GM19193 (cell line): ENCODE measurements around the gene STX19.

ENCODE experiments used
- POLR2A ChIP-seq: IDR thresholded peaks from 4 replicates; pipeline ENCODE4 v1.6.1; 2011; ENCODE audit not compliant: insufficient read depth, insufficient read length; ENCODE audit errors: extremely low read depth

The STX19 gene

GRCh38 chr3:94028093-94028837 is at the start of gene STX19:
TSS of gene STX19 (minus strand) at chr3:94028597. CDS start at chr3:94015269, 13,328 bp downstream.
- no peak for TF ChIP-seq POLR2A

GRCh38 chr3:94076055-94076454 is 47.7 kb upstream of the STX19 start:
- TF ChIP-seq POLR2A: no peak

GRCh38 chr3:94071713-94072284 is 43.4 kb upstream of the STX19 start:
- no peak for TF ChIP-seq POLR2A

- no peak for TF ChIP-seq POLR2A
These were observed 42.0 kb upstream of the STX19 start for GRCh38 chr3:94070341-94070911.

GRCh38 chr3:94069194-94069813 is 40.9 kb upstream of the STX19 start:
- no peak for TF ChIP-seq POLR2A

- no peak for TF ChIP-seq POLR2A
These were observed 38.4 kb upstream of the STX19 start for GRCh38 chr3:94066506-94067500.

- TF ChIP-seq POLR2A: no peak
These were observed 37.6 kb upstream of the STX19 start for GRCh38 chr3:94065819-94066480.

GRCh38 chr3:94065122-94065521 is 36.7 kb upstream of the STX19 start:
- TF ChIP-seq POLR2A: no peak

- TF ChIP-seq POLR2A: no peak
These were observed 36.0 kb upstream of the STX19 start for GRCh38 chr3:94064243-94064860.

GRCh38 chr3:94063496-94064119 is 35.2 kb upstream of the STX19 start:
- no peak for TF ChIP-seq POLR2A

- TF ChIP-seq POLR2A: peak; percentile 90
These were observed 34.4 kb upstream of the STX19 start, which contains the start of the genes DHFR2 and NSUN3 for GRCh38 chr3:94062513-94063404. TSS of gene DHFR2 (minus strand) at chr3:94062916. CDS start at chr3:94061511, 1,405 bp downstream. TSS of gene NSUN3 (plus strand) at chr3:94063061. CDS start at chr3:94063127, 66 bp downstream.

- no peak for TF ChIP-seq POLR2A
These were observed 32.9 kb upstream of the STX19 start for GRCh38 chr3:94061297-94061696.
